Putamen (tissue), 1 donor: Measurements from ENCODE around the gene FBLL1.
"Not testable (repeated sequence)": the region's sequence is repeated elsewhere in the genome, so short reads cannot be mapped to it uniquely, and the experiment has no call there.

Experiments used
- DNase-seq: peaks from one replicate; pipeline ENCODE4 v3.0.0-alpha.2; 2016; ENCODE audit warnings: low spot score

FBLL1 gene

DNA sequence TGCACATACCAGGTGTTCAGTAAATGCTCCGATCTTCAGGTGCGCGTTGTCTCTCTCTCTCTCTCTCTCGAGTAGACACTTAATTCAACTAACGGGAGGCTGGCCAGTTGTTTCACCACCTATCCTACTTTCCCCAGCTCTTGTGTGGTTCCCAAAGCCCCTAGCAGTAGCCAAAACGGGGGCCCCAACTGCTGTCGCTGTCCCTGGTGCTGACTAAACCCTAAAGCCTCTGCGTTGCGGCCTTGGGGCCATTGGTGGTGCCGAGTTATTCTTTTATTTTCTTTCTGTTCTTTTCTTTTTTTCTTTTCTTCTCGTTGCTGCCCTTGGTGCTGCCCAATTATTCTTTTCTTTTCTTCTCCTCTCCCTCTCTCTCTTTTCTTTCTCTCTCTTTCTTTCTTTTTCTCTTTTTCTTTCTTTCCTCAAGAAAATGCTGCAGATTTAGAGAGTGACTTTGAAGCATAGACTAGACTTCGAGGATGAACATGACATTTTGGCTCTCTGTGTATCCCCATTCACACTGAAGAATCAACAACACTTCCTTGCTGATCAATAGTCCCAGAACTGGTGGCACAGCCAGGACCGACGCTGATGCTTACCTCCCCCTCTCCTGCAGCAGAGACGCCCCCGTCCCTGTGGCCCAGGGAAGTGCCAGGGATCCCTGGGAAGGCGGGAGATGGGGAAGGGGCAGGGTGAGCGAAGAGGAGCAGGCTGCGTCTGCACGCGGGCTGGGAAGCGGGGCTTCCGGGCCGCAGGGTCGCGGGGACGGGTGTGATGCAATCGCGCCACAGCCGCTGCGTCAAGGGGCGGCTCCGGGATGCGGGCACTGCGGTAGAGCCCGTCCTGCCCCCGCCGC is at the start of gene FBLL1:
Gene FBLL1 (plus strand): TSS at position 785 of the 853 bp plus-strand sequence. CDS start 200 bp downstream, outside the sequence.
- peak; percentile 35 for DNase-seq

GRCh38 chr5:168480601-168481000 is 48.5 kb upstream of the FBLL1 start:
- no peak for DNase-seq

- DNase-seq: peak; percentile 46
These were observed 47.7 kb upstream of the FBLL1 start for GRCh38 chr5:168481330-168481788.

GRCh38 chr5:168482361-168482760 is 46.7 kb upstream of the FBLL1 start:
- DNase-seq: peak; percentile 8

DNA sequence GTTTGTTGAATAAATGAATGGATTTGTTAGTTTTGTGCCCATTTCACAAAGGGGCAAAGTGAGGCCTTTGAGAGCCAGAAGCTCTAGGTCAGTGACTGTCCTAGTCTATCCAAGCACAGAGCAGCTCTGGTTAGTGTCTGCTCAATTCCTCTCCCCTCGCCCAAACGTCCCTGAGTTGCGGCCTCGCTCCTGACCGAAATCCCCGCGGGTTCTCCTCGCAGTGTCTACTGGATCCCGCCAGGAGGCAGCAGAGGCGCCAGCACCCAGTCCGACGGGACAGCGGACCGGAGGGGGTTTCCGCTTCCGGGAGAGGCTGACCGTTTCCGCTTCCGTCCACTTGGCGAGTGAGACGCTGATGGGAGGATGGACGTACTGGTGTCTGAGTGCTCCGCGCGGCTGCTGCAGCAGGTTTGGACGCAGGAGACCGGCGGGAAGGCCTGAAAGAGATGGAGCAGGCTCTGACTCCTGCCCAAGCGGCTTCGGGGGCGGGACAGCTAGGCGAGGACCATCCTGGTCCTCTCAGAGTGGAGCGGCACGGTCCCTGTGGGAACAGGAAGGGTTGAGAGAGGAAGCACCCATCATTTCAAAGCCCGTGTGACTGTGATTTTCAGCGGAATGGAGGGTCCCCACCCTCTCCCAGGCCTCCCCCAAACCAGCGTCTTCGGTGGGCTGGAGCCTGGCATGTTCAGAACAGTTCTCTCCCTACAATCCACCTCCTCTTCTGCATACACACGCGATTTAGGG is 42.8 kb upstream of the FBLL1 start, which contains the start of gene RARS1:
Gene RARS1 (plus strand): TSS at position 336 of the 744 bp plus-strand sequence. CDS start 28 bp downstream, at position 364.
- peak; percentile 92 for DNase-seq

GRCh38 chr5:168489059-168489458 is 40.0 kb upstream of the FBLL1 start:
- DNase-seq: no peak

GRCh38 chr5:168494057-168494555 is 35.0 kb upstream of the FBLL1 start:
- no peak for DNase-seq

DNA sequence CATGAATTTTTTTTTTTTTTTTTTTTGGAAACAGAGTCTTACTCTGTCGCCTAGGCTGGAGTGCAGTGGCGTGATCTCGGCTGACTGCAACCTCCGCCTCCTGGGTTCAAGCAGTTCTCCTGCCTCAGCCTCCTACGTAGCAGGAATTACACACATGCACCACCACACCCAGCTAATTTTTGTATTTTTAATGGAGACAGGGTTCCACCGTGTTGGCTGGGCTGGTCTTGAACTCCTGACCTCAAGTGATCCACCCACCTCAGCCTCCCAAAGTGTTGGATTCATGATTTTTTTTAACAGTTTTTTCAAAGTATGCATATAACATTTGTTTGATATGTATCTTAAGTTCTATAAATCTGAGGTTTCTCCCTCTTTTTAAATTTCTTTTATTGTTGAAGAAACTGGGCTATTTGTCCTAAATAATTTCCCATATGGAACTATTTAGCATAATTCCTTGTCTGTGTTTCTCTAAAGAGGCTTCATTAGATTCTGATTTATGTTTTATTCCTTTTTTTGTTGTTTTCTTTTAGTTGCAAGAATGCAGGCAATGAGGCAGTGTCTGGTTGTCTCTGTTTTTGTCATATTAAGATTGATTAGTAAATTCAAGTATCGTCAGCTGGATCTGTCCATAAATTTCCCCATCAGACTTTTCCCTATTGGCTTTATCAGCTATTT is 26.4 kb upstream of the FBLL1 start:
- DNase-seq: no peak

GRCh38 chr5:168513861-168514428 is 15.2 kb upstream of the FBLL1 start:
- DNase-seq: no peak

GRCh38 chr5:168525856-168526255 is 3.2 kb upstream of the FBLL1 start:
- DNase-seq: no peak

DNA sequence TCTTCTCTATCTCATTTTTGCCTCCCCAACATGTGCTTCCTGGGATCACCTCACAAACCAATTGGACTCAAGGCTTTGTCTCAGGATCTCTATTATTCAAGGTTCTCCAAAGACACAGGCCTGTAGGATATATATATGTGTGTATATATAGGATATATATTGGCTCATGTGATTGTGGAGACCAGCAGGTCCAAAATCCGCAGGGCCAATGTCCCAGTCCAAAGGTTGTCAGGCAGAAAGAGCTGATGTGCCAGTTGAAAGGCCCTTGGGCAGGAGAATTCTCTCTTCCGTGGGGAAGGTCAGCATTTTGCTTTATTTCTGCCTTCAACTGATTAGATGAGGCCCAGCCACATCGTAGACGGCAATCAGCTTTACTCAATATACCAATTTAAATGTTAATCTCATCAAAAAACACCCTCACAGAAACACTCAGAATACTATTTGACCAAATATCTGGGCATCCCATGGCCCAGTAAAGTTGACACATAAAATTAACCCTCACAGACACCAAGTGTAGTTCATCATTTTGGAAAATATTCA is 1.3 kb upstream of the FBLL1 start:
- no peak for DNase-seq

DNA sequence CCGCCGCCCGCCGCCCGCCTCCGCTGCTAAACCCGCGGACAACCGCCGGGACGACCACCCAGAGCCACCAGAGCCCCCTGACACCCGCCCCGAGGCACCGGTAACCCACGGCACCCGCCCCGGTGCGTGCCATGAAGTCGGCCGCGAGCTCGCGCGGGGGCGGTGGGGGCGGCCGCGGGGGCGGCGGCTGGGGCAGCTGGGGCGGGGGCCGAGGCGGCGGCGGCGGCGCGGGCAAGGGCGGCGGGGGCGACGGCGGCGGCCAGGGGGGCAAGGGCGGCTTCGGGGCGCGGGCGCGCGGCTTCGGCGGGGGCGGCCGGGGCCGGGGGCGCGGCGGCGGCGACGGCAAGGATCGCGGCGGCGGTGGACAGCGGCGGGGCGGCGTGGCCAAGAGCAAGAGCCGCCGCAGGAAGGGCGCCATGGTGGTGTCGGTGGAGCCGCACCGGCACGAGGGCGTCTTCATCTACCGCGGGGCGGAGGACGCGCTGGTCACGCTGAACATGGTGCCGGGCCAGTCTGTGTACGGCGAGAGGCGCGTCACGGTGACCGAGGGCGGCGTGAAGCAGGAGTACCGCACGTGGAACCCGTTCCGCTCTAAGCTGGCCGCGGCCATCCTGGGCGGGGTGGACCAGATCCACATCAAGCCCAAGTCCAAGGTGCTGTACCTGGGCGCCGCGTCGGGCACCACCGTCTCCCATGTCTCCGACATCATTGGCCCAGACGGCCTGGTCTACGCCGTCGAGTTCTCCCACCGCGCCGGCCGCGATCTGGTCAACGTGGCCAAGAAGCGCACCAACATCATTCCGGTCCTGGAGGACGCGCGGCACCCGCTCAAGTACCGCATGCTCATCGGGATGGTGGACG is 499 bp downstream of the FBLL1 start:
- no peak for DNase-seq

GRCh38 chr5:168530621-168531150 is 1.6 kb downstream of the FBLL1 start:
- DNase-seq: no peak

- no peak for DNase-seq
These were observed 2.1 kb downstream of the FBLL1 start for GRCh38 chr5:168531191-168531590.

DNA sequence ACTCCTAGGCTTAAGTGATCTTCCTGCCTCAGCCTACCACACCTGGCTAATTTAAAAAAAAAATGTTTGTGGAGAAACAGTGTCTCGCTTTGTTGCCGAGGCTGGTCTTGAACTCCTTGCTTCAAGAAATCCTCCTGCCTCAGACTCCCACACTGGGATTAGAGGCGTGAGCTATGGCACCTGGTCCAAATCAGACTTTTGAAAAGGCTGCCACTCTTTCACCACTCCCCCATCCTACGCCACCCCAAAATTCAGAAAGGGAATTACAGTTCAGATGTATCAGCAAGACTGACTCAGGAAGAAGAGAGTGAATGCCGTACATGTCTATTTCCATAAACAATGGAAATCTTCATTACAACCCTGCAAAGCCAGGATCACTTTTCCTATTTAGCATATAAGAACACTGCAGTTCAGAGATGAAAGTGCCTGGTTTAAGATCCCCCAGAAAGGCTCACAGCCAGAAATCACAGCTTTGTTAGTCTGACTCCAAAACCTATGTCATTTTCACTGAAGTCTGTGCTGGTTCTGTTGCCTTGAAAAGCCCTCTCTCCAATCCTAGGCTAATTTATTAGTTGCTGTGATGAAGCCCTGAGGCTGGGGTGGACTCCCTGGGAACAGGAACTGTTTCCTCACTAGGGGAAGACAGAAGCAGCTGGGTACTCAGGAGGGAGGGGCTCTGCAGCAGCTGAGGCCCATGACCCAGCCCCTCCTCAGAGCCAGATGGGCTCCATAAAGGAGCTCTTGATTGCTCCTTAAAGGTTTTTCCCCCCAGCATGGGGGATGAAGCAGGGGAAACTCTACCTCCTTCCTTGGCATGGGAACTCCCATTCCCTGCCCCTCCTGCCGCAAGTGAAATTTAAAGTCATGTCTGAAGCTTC is 3.1 kb downstream of the FBLL1 start:
- DNase-seq: peak; percentile 16

- not testable (repeated sequence) for DNase-seq
These were observed 5.2 kb downstream of the FBLL1 start for GRCh38 chr5:168534351-168534750.

GRCh38 chr5:168537176-168537575 is 8.1 kb downstream of the FBLL1 start:
- DNase-seq: no peak

- DNase-seq: no peak
These were observed 20.4 kb downstream of the FBLL1 start for GRCh38 chr5:168549554-168549953.

- no peak for DNase-seq
These were observed 21.6 kb downstream of the FBLL1 start for GRCh38 chr5:168550656-168551055.
